H1 (cell line): ENCODE data around the gene RAMACL. TPM values are rescaled to one million over a fixed set of nuclear protein-coding genes. Genes with fewer than 3 reads are reported as not detected.

Experiments used
- CTCF ChIA-PET: fragments of 300-600 bp; sonication (Branson Sonifier 250); formaldehyde crosslinking; loops from one replicate; lab custom pipeline; 2021; ENCODE audit not compliant: partially characterized antibody; lab: Charles Lee
- POLR2A ChIA-PET: fragments of 300-600 bp; sonication (Branson Sonifier 250); formaldehyde crosslinking; loops from one replicate; lab custom pipeline; 2021; ENCODE audit warnings: inconsistent platforms; ENCODE audit not compliant: partially characterized antibody; lab: Charles Lee
- DNase-seq, 2 experiments: peaks; one replicate each; pipeline versions ENCODE4 v3.0.0 to v3.0.0-alpha.2; 2010 to 2022; ENCODE audit warnings: low spot score in 2 of 2, low read depth in 1 of 2, mixed read lengths in 1 of 2
- FAIRE-seq: peaks from 2 replicates; lab custom pipeline; 2011; peaks lifted over from hg19 to GRCh38; lab: Jason Lieb, UNC
- H2AFZ ChIP-seq: 2 replicates; pipeline ENCODE4 v1.8.1; 2012; ENCODE audit warnings: low read length, inconsistent platforms
- H2AK5ac ChIP-seq: 2 replicates; pipeline ENCODE4 v1.6.1; 2013; ENCODE audit warnings: low read depth, low read length
- H2BK120ac ChIP-seq: replicated peaks from 2 replicates; pipeline ENCODE3; 2013; ENCODE audit warnings: low read depth, low read length, inconsistent platforms
- H2BK12ac ChIP-seq: 2 replicates; pipeline ENCODE4 v1.6.1; 2013; ENCODE audit warnings: low read depth, low read length
- H2BK15ac ChIP-seq: 2 replicates; pipeline ENCODE4 v1.6.1; 2013; ENCODE audit warnings: low read length
- H2BK20ac ChIP-seq: 2 replicates; pipeline ENCODE4 v1.6.1; 2013; ENCODE audit warnings: low read length
- H2BK5ac ChIP-seq: 2 replicates; pipeline ENCODE4 v1.6.1; 2013; ENCODE audit warnings: low read depth, low read length
- H3K14ac ChIP-seq: 2 replicates; pipeline ENCODE4 v1.6.1; 2013; ENCODE audit warnings: inconsistent platforms; ENCODE audit not compliant: insufficient read length
- H3K18ac ChIP-seq: 2 replicates; pipeline ENCODE4 v1.6.1; 2013; ENCODE audit warnings: low read length; ENCODE audit errors: extremely low read depth
- H3K23ac ChIP-seq: 2 replicates; pipeline ENCODE4 v1.6.1; 2013; ENCODE audit warnings: inconsistent platforms; ENCODE audit not compliant: insufficient read length
- H3K23me2 ChIP-seq: 2 replicates; pipeline ENCODE4 v1.6.1; 2013; ENCODE audit warnings: low read depth, low read length
- H3K27ac ChIP-seq: 2 replicates; pipeline ENCODE4 v1.6.1; 2011; ENCODE audit warnings: low read depth, low read length, inconsistent platforms
- H3K27me3 ChIP-seq, 4 experiments: replicated peaks in 1 of 4; 1 replicate in 1 of 4; 2 replicates in 3 of 4; pipeline versions ENCODE4 v1.6.1 to v1.8.1; 2011 to 2013; ENCODE audit warnings: low read length in 3 of 4, mild to moderate bottlenecking in 3 of 4, inconsistent platforms in 2 of 4, mixed read lengths in 2 of 4, moderate library complexity in 1 of 4; ENCODE audit not compliant: control insufficient read depth in 3 of 4, insufficient read depth in 3 of 4; ENCODE audit errors: extremely low read depth in 1 of 4
- H3K36me3 ChIP-seq, 4 experiments: 2 replicates each; pipeline versions ENCODE4 v1.6.1 to v1.8.1; 2011 to 2013; ENCODE audit warnings: mild to moderate bottlenecking in 4 of 4, low read length in 3 of 4, moderate library complexity in 2 of 4, control low read depth in 1 of 4, inconsistent platforms in 1 of 4; ENCODE audit not compliant: insufficient read depth in 4 of 4, control insufficient read depth in 2 of 4
- H3K4ac ChIP-seq: replicated peaks from 2 replicates; pipeline ENCODE3; 2013; ENCODE audit warnings: low read length, low read depth, mixed read lengths, inconsistent platforms; ENCODE audit not compliant: insufficient read length
- H3K4me1 ChIP-seq, 4 experiments: replicated peaks in 1 of 4; 1 replicate in 1 of 4; 2 replicates in 3 of 4; pipeline versions ENCODE4 v1.6.1 to v1.8.1; 2011 to 2013; ENCODE audit warnings: low read length in 3 of 4, inconsistent platforms in 2 of 4, mixed read lengths in 1 of 4; ENCODE audit not compliant: insufficient read depth in 4 of 4, control insufficient read depth in 3 of 4
- H3K4me2 ChIP-seq, 2 experiments: 2 replicates each; pipeline versions ENCODE4 v1.6.1 to v1.8.1; 2011 to 2013; ENCODE audit warnings: low read depth in 2 of 2, low read length in 2 of 2, control low read depth in 1 of 2, inconsistent platforms in 1 of 2, mild to moderate bottlenecking in 1 of 2; ENCODE audit not compliant: insufficient read depth in 1 of 2
- H3K4me3 ChIP-seq, 4 experiments: fragments of 200-600, 300-600 bp in 1 of 4; sonication (generic), shearing (Covaris generic), sonication (Bioruptor Twin) in 1 of 4; 2 replicates each; pipeline versions ENCODE4 v1.5.1 to v1.8.1; 2011 to 2016; ENCODE audit warnings: low read length in 4 of 4, low read depth in 3 of 4, control low read depth in 2 of 4, inconsistent platforms in 2 of 4, mild to moderate bottlenecking in 2 of 4, mixed read lengths in 1 of 4, moderate library complexity in 1 of 4; ENCODE audit not compliant: insufficient read depth in 2 of 4; ENCODE audit errors: extremely low read depth in 1 of 4
- H3K56ac ChIP-seq: replicated peaks from 2 replicates; pipeline ENCODE3; 2013; ENCODE audit warnings: low read depth, mild to moderate bottlenecking, mixed read lengths, low read length, inconsistent platforms; ENCODE audit not compliant: insufficient read length
- H3K79me1 ChIP-seq: 2 replicates; pipeline ENCODE4 v1.6.1; 2013; ENCODE audit warnings: low read depth, low read length, control low read depth
- H3K79me2 ChIP-seq, 2 experiments: 2 replicates each; pipeline versions ENCODE4 v1.6.1 to v1.8.1; 2012 to 2013; ENCODE audit warnings: low read length in 2 of 2, mild to moderate bottlenecking in 2 of 2, inconsistent platforms in 1 of 2; ENCODE audit not compliant: insufficient read depth in 2 of 2, control insufficient read depth in 1 of 2
- H3K9ac ChIP-seq, 4 experiments: replicated peaks in 1 of 4; 1 replicate in 1 of 4; 2 replicates in 3 of 4; pipeline versions ENCODE4 v1.6.1 to v1.8.1; 2011 to 2013; ENCODE audit warnings: low read depth in 3 of 4, low read length in 3 of 4, control low read depth in 2 of 4, mild to moderate bottlenecking in 2 of 4, moderate library complexity in 2 of 4, inconsistent platforms in 1 of 4; ENCODE audit errors: extremely low read depth in 1 of 4
- H3K9me3 ChIP-seq, 2 experiments: 2 replicates each; pipeline versions ENCODE4 v1.6.1 to v1.8.1; 2012 to 2013; ENCODE audit warnings: mild to moderate bottlenecking in 2 of 2, moderate library complexity in 2 of 2, control low read depth in 1 of 2, inconsistent platforms in 1 of 2, low read depth in 1 of 2, low read length in 1 of 2, mixed read lengths in 1 of 2; ENCODE audit not compliant: insufficient read depth in 2 of 2
- H4K20me1 ChIP-seq, 2 experiments: replicated peaks in 1 of 2; 2 replicates each; pipeline versions ENCODE3 to v1.8.1; 2011 to 2013; ENCODE audit warnings: inconsistent platforms in 2 of 2, low read length in 2 of 2, mild to moderate bottlenecking in 1 of 2; ENCODE audit not compliant: insufficient read depth in 2 of 2, control insufficient read depth in 1 of 2
- H4K5ac ChIP-seq: 2 replicates; pipeline ENCODE4 v1.6.1; 2013; ENCODE audit warnings: low read length, low read depth, mixed read lengths, inconsistent platforms; ENCODE audit not compliant: insufficient read length
- H4K8ac ChIP-seq: 2 replicates; pipeline ENCODE4 v1.8.0; 2013; ENCODE audit warnings: mild to moderate bottlenecking, moderate library complexity, low read length, inconsistent platforms; ENCODE audit not compliant: insufficient read depth; ENCODE audit errors: extremely low read depth
- H4K91ac ChIP-seq: replicated peaks from 2 replicates; pipeline ENCODE3; 2013; ENCODE audit warnings: low read length, mixed read lengths, inconsistent platforms; ENCODE audit not compliant: insufficient read length
- ATF3 ChIP-seq: IDR thresholded peaks from 2 replicates; pipeline ENCODE4 v1.6.1; 2011; ENCODE audit warnings: low read depth, mild to moderate bottlenecking, low read length; ENCODE audit not compliant: insufficient read depth
- EGR1 ChIP-seq: IDR thresholded peaks from 2 replicates; pipeline ENCODE4 v1.6.1; 2011; ENCODE audit warnings: low read depth, low read length, borderline replicate concordance
- EZH2 ChIP-seq: fragments of 200-600 bp; sonication (generic); IDR thresholded peaks from 2 replicates; pipeline ENCODE4 v1.7.1; 2012; ENCODE audit warnings: low read depth, mild to moderate bottlenecking, moderate library complexity, low read length, inconsistent platforms; ENCODE audit not compliant: severe bottlenecking
- SAP30 ChIP-seq: fragments of 300-600 bp; sonication (generic); IDR thresholded peaks from 2 replicates; pipeline ENCODE4 v1.7.1; 2012; ENCODE audit warnings: low read length, moderate library complexity, mild to moderate bottlenecking, inconsistent platforms; ENCODE audit not compliant: insufficient read depth, insufficient replicate concordance
- SIRT6 ChIP-seq: IDR thresholded peaks from one replicate; pipeline ENCODE4 v1.7.1; 2012; ENCODE audit warnings: low read length, inconsistent platforms
- SP1 ChIP-seq: IDR thresholded peaks from 2 replicates; pipeline ENCODE4 v1.6.1; 2011; ENCODE audit warnings: low read depth, low read length
- USF2 ChIP-seq: IDR thresholded peaks from 2 replicates; pipeline ENCODE4 v1.6.1; 2011; ENCODE audit warnings: low read length, improper control_type of control experiment
- WGBS, 2 experiments: shearing (Covaris generic) in 1 of 2; methylation state at CpG; one replicate each; pipeline versions ENCODE4 v1.1.6 to v1.1.7; 2013 to 2015; ENCODE audit warnings: low lambda C conversion rate in 2 of 2, mixed read lengths in 2 of 2, inconsistent platforms in 1 of 2, low coverage in 1 of 2, missing lambda C conversion rate in 1 of 2; ENCODE audit not compliant: insufficient replicate concordance in 2 of 2, insufficient coverage in 1 of 2, insufficient read length in 1 of 2; ENCODE audit errors: extremely low coverage in 1 of 2, missing lambda C conversion rate in 1 of 2; 5-methylcytosine and 5-hydroxymethylcytosine counted together
- polyA plus RNA-seq, 7 experiments: library from polyadenylated mRNA; depleted of rRNA in 3 of 7; stranded (reverse) in 5 of 7; unstranded in 2 of 7; fragments of >200 nt in 5 of 7; fragments of 200-250 nt in 2 of 7; gene quantifications; 1 replicate in 5 of 7; 2 replicates in 1 of 7; 4 replicates in 1 of 7; pipeline versions ENCODE4 v1.2.1 to v1.2.3, GENCODE V29; 2011 to 2013; ENCODE audit warnings: missing spikeins in 2 of 7, mixed read lengths in 2 of 7
- total RNA-seq: library from RNA; stranded (reverse); fragmentation: NEBNext Ultra II Directional; extraction: Animal tissue kit (Norgen Biotek cat#: 25700); gene quantifications from 2 replicates; pipeline ENCODE4 v1.2.1, GENCODE V29; 2021
- TF ChIP-seq, protein P1 (sequence below): IDR thresholded peaks from 2 replicates; pipeline ENCODE4 v1.6.1; 2012; ENCODE audit warnings: inconsistent platforms

The RAMACL gene
- total and polyA plus RNA-seq, 2 of the 8 experiments (the other 6 are each of a cell fraction or from before 2014, with no cell fraction given): 0.23 to 0.97 TPM

DNA sequence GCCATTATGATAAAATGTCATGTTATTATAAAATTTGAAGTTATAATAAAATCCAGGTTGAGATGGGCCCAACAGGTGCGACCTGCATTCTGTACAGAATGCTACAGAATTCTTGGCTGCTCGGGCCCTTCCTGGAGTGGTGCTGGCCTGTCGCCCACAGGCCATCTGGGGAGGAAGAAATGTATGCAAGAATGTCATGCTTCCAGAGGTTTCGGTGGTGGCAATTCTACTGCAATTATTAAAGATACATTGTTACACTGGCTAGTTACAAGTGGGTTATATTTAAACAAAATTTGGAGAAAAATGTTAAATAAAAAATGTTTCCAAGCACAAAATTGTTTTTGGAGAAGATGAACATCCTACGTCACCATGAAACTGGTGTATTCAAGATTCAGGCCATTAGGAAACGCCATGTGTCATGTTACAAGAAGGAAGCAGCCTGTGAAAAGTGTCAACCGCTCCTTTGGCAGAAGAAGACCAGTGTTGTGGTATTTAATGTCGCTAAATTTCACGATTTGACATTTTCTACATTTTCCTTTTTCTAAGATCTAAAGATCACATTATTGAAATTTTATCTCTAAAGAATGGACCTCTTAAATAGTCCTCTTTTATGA lies 7.1 kb downstream of the RAMACL start:
- Histone ChIP-seq H3K27me3 (no peaks in the 10 kb centered on the region), H3K9ac (no peak overlapping the region), H3K14ac (no peak overlapping the region), H3K27ac (no peak overlapping the region), H3K79me1 (peaks cover 3% of the 10 kb centered on the region; the same call in 1 of the 2 replicates), H3K4me3 (no peak overlapping the region), H3K23ac (no peak overlapping the region), H3K79me2 (peaks cover 0 to 11% of the 10 kb centered on the region in 2 experiments; a peak in 2 of 4 replicates), H3K9me3 (peaks cover 2 to 6% of the 10 kb centered on the region in 2 experiments; a peak in 1 of 4 replicates), H4K5ac (no peak overlapping the region), H4K91ac (no peak overlapping the region), H3K18ac (no peak overlapping the region), H2BK120ac (no peak overlapping the region), H3K4me1 (peaks cover 0 to 3% (median 0%) of the 10 kb centered on the region in 4 experiments; a peak in 1 of 7 replicates), H3K4me2 (no peak overlapping the region), H2AK5ac (no peak overlapping the region), H3K56ac (no peak overlapping the region), H3K23me2 (no peaks in the 10 kb centered on the region), H2BK5ac (no peak overlapping the region), H2BK20ac (no peak overlapping the region)
- POLR2A ChIA-PET: interaction anchor here (1.5 kb wide), 1 partner anchor 10 kb away, joined by 4 read pairs; no protein-coding TSS in a partner anchor
- no peak for FAIRE-seq
- no peak for DNase-seq
- 90% methylated on average over 9 of the region's 9 CpGs; no CpG with 5 or more reads in 1 of the 2 experiments for WGBS, 2 experiments
- TF ChIP-seq USF2: no peak
- TF ChIP-seq ATF3: no peak
- no peak for TF ChIP-seq EGR1
- no peak for TF ChIP-seq SP1
- TF ChIP-seq, protein P1, sequence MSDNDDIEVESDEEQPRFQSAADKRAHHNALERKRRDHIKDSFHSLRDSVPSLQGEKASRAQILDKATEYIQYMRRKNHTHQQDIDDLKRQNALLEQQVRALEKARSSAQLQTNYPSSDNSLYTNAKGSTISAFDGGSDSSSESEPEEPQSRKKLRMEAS: no peak
- no peak for TF ChIP-seq SIRT6
- no peak for TF ChIP-seq SAP30
- no peak for TF ChIP-seq EZH2
- TF ChIP-seq, all 59 proteins: peak for 0
- CTCF ChIA-PET: no interaction called here
- H2BK12ac ChIP-seq: no peak overlapping the region
- H3K4ac ChIP-seq: no peak overlapping the region
- H2AFZ ChIP-seq: no peak overlapping the region
- H4K20me1 ChIP-seq: peaks cover 0 to 1% of the 10 kb centered on the region in 2 experiments
- H3K36me3 ChIP-seq: peaks cover 0 to 2% (median 0%) of the 10 kb centered on the region in 4 experiments; a peak in 1 of 8 replicates
- H4K8ac ChIP-seq: no peak overlapping the region
- H2BK15ac ChIP-seq: no peak overlapping the region
